H1 (cell line): ENCODE results near the gene UNC13C. TPM values are rescaled to one million over a fixed set of nuclear protein-coding genes. Genes with fewer than 3 reads are reported as not detected.

ENCODE experiments used
- CTCF ChIA-PET: fragments of 300-600 bp; sonication (Branson Sonifier 250); formaldehyde crosslinking; loops from one replicate; lab custom pipeline; 2021; ENCODE audit not compliant: partially characterized antibody; lab: Charles Lee
- POLR2A ChIA-PET: fragments of 300-600 bp; sonication (Branson Sonifier 250); formaldehyde crosslinking; loops from one replicate; lab custom pipeline; 2021; ENCODE audit warnings: inconsistent platforms; ENCODE audit not compliant: partially characterized antibody; lab: Charles Lee
- DNase-seq, 2 experiments: peaks; one replicate each; pipeline versions ENCODE4 v3.0.0 to v3.0.0-alpha.2; 2010 to 2022; ENCODE audit warnings: low spot score in 2 of 2, low read depth in 1 of 2, mixed read lengths in 1 of 2
- FAIRE-seq: peaks from 2 replicates; lab custom pipeline; 2011; peaks lifted over from hg19 to GRCh38; lab: Jason Lieb, UNC
- H2AFZ ChIP-seq: 2 replicates; pipeline ENCODE4 v1.8.1; 2012; ENCODE audit warnings: low read length, inconsistent platforms
- H2AK5ac ChIP-seq: 2 replicates; pipeline ENCODE4 v1.6.1; 2013; ENCODE audit warnings: low read depth, low read length
- H2BK120ac ChIP-seq: replicated peaks from 2 replicates; pipeline ENCODE3; 2013; ENCODE audit warnings: low read depth, low read length, inconsistent platforms
- H2BK12ac ChIP-seq: 2 replicates; pipeline ENCODE4 v1.6.1; 2013; ENCODE audit warnings: low read depth, low read length
- H2BK15ac ChIP-seq: 2 replicates; pipeline ENCODE4 v1.6.1; 2013; ENCODE audit warnings: low read length
- H2BK20ac ChIP-seq: 2 replicates; pipeline ENCODE4 v1.6.1; 2013; ENCODE audit warnings: low read length
- H2BK5ac ChIP-seq: 2 replicates; pipeline ENCODE4 v1.6.1; 2013; ENCODE audit warnings: low read depth, low read length
- H3K14ac ChIP-seq: 2 replicates; pipeline ENCODE4 v1.6.1; 2013; ENCODE audit warnings: inconsistent platforms; ENCODE audit not compliant: insufficient read length
- H3K18ac ChIP-seq: 2 replicates; pipeline ENCODE4 v1.6.1; 2013; ENCODE audit warnings: low read length; ENCODE audit errors: extremely low read depth
- H3K23ac ChIP-seq: 2 replicates; pipeline ENCODE4 v1.6.1; 2013; ENCODE audit warnings: inconsistent platforms; ENCODE audit not compliant: insufficient read length
- H3K23me2 ChIP-seq: 2 replicates; pipeline ENCODE4 v1.6.1; 2013; ENCODE audit warnings: low read depth, low read length
- H3K27ac ChIP-seq: 2 replicates; pipeline ENCODE4 v1.6.1; 2011; ENCODE audit warnings: low read depth, low read length, inconsistent platforms
- H3K27me3 ChIP-seq, 4 experiments: replicated peaks in 1 of 4; 1 replicate in 1 of 4; 2 replicates in 3 of 4; pipeline versions ENCODE4 v1.6.1 to v1.8.1; 2011 to 2013; ENCODE audit warnings: low read length in 3 of 4, mild to moderate bottlenecking in 3 of 4, inconsistent platforms in 2 of 4, mixed read lengths in 2 of 4, moderate library complexity in 1 of 4; ENCODE audit not compliant: control insufficient read depth in 3 of 4, insufficient read depth in 3 of 4; ENCODE audit errors: extremely low read depth in 1 of 4
- H3K36me3 ChIP-seq, 4 experiments: 2 replicates each; pipeline versions ENCODE4 v1.6.1 to v1.8.1; 2011 to 2013; ENCODE audit warnings: mild to moderate bottlenecking in 4 of 4, low read length in 3 of 4, moderate library complexity in 2 of 4, control low read depth in 1 of 4, inconsistent platforms in 1 of 4; ENCODE audit not compliant: insufficient read depth in 4 of 4, control insufficient read depth in 2 of 4
- H3K4ac ChIP-seq: replicated peaks from 2 replicates; pipeline ENCODE3; 2013; ENCODE audit warnings: low read length, low read depth, mixed read lengths, inconsistent platforms; ENCODE audit not compliant: insufficient read length
- H3K4me1 ChIP-seq, 4 experiments: replicated peaks in 1 of 4; 1 replicate in 1 of 4; 2 replicates in 3 of 4; pipeline versions ENCODE4 v1.6.1 to v1.8.1; 2011 to 2013; ENCODE audit warnings: low read length in 3 of 4, inconsistent platforms in 2 of 4, mixed read lengths in 1 of 4; ENCODE audit not compliant: insufficient read depth in 4 of 4, control insufficient read depth in 3 of 4
- H3K4me2 ChIP-seq, 2 experiments: 2 replicates each; pipeline versions ENCODE4 v1.6.1 to v1.8.1; 2011 to 2013; ENCODE audit warnings: low read depth in 2 of 2, low read length in 2 of 2, control low read depth in 1 of 2, inconsistent platforms in 1 of 2, mild to moderate bottlenecking in 1 of 2; ENCODE audit not compliant: insufficient read depth in 1 of 2
- H3K4me3 ChIP-seq, 4 experiments: fragments of 200-600, 300-600 bp in 1 of 4; sonication (generic), shearing (Covaris generic), sonication (Bioruptor Twin) in 1 of 4; 2 replicates each; pipeline versions ENCODE4 v1.5.1 to v1.8.1; 2011 to 2016; ENCODE audit warnings: low read length in 4 of 4, low read depth in 3 of 4, control low read depth in 2 of 4, inconsistent platforms in 2 of 4, mild to moderate bottlenecking in 2 of 4, mixed read lengths in 1 of 4, moderate library complexity in 1 of 4; ENCODE audit not compliant: insufficient read depth in 2 of 4; ENCODE audit errors: extremely low read depth in 1 of 4
- H3K56ac ChIP-seq: replicated peaks from 2 replicates; pipeline ENCODE3; 2013; ENCODE audit warnings: low read depth, mild to moderate bottlenecking, mixed read lengths, low read length, inconsistent platforms; ENCODE audit not compliant: insufficient read length
- H3K79me1 ChIP-seq: 2 replicates; pipeline ENCODE4 v1.6.1; 2013; ENCODE audit warnings: low read depth, low read length, control low read depth
- H3K79me2 ChIP-seq, 2 experiments: 2 replicates each; pipeline versions ENCODE4 v1.6.1 to v1.8.1; 2012 to 2013; ENCODE audit warnings: low read length in 2 of 2, mild to moderate bottlenecking in 2 of 2, inconsistent platforms in 1 of 2; ENCODE audit not compliant: insufficient read depth in 2 of 2, control insufficient read depth in 1 of 2
- H3K9ac ChIP-seq, 4 experiments: replicated peaks in 1 of 4; 1 replicate in 1 of 4; 2 replicates in 3 of 4; pipeline versions ENCODE4 v1.6.1 to v1.8.1; 2011 to 2013; ENCODE audit warnings: low read depth in 3 of 4, low read length in 3 of 4, control low read depth in 2 of 4, mild to moderate bottlenecking in 2 of 4, moderate library complexity in 2 of 4, inconsistent platforms in 1 of 4; ENCODE audit errors: extremely low read depth in 1 of 4
- H3K9me3 ChIP-seq, 2 experiments: 2 replicates each; pipeline versions ENCODE4 v1.6.1 to v1.8.1; 2012 to 2013; ENCODE audit warnings: mild to moderate bottlenecking in 2 of 2, moderate library complexity in 2 of 2, control low read depth in 1 of 2, inconsistent platforms in 1 of 2, low read depth in 1 of 2, low read length in 1 of 2, mixed read lengths in 1 of 2; ENCODE audit not compliant: insufficient read depth in 2 of 2
- H4K20me1 ChIP-seq, 2 experiments: replicated peaks in 1 of 2; 2 replicates each; pipeline versions ENCODE3 to v1.8.1; 2011 to 2013; ENCODE audit warnings: inconsistent platforms in 2 of 2, low read length in 2 of 2, mild to moderate bottlenecking in 1 of 2; ENCODE audit not compliant: insufficient read depth in 2 of 2, control insufficient read depth in 1 of 2
- H4K5ac ChIP-seq: 2 replicates; pipeline ENCODE4 v1.6.1; 2013; ENCODE audit warnings: low read length, low read depth, mixed read lengths, inconsistent platforms; ENCODE audit not compliant: insufficient read length
- H4K8ac ChIP-seq: 2 replicates; pipeline ENCODE4 v1.8.0; 2013; ENCODE audit warnings: mild to moderate bottlenecking, moderate library complexity, low read length, inconsistent platforms; ENCODE audit not compliant: insufficient read depth; ENCODE audit errors: extremely low read depth
- H4K91ac ChIP-seq: replicated peaks from 2 replicates; pipeline ENCODE3; 2013; ENCODE audit warnings: low read length, mixed read lengths, inconsistent platforms; ENCODE audit not compliant: insufficient read length
- BRCA1 ChIP-seq: IDR thresholded peaks from 2 replicates; pipeline ENCODE4 v1.6.1; 2012; ENCODE audit warnings: low read depth, low read length, improper control_type of control experiment
- CEBPB ChIP-seq: IDR thresholded peaks from 2 replicates; pipeline ENCODE4 v1.6.1; 2012; ENCODE audit warnings: low read depth, low read length
- CHD1 ChIP-seq: IDR thresholded peaks from 2 replicates; pipeline ENCODE4 v1.6.1; 2012; ENCODE audit warnings: low read depth, low read length, improper control_type of control experiment
- EGR1 ChIP-seq: IDR thresholded peaks from 2 replicates; pipeline ENCODE4 v1.6.1; 2011; ENCODE audit warnings: low read depth, low read length, borderline replicate concordance
- HDAC2 ChIP-seq, 2 experiments: fragments of 300-600 bp in 1 of 2; sonication (generic) in 1 of 2; IDR thresholded peaks; 2 replicates each; pipeline ENCODE4 v1.6.1; 2011 to 2012; ENCODE audit warnings: low read depth in 2 of 2, low read length in 2 of 2, mild to moderate bottlenecking in 2 of 2, moderate library complexity in 2 of 2, borderline replicate concordance in 1 of 2, inconsistent platforms in 1 of 2
- MAFK ChIP-seq: IDR thresholded peaks from 2 replicates; pipeline ENCODE4 v1.6.1; 2012; ENCODE audit warnings: low read depth, mild to moderate bottlenecking, improper control_type of control experiment, low read length
- NRF1 ChIP-seq: IDR thresholded peaks from 2 replicates; pipeline ENCODE4 v1.6.1; 2011; ENCODE audit warnings: mild to moderate bottlenecking, low read depth, low read length, improper control_type of control experiment
- PHF8 ChIP-seq: fragments of 200-600 bp; sonication (generic); conservative IDR thresholded peaks from 2 replicates; pipeline ENCODE4 v1.7.1; 2012; ENCODE audit warnings: low read depth, mild to moderate bottlenecking, inconsistent platforms, low read length, moderate library complexity
- POLR2A ChIP-seq, 2 experiments: IDR thresholded peaks; 1 replicate in 1 of 2; 2 replicates in 1 of 2; pipeline ENCODE4 v1.6.1; 2011; ENCODE audit warnings: low read depth in 2 of 2, low read length in 2 of 2, mild to moderate bottlenecking in 2 of 2; ENCODE audit errors: control extremely low read depth in 1 of 2
- RAD21 ChIP-seq, 2 experiments: IDR thresholded peaks in 1 of 2; conservative IDR thresholded peaks in 1 of 2; 2 replicates each; pipeline ENCODE4 v1.6.1; 2011; ENCODE audit warnings: low read depth in 2 of 2, low read length in 2 of 2, improper control_type of control experiment in 1 of 2, inconsistent platforms in 1 of 2, mild to moderate bottlenecking in 1 of 2, moderate library complexity in 1 of 2
- SAP30 ChIP-seq: fragments of 300-600 bp; sonication (generic); IDR thresholded peaks from 2 replicates; pipeline ENCODE4 v1.7.1; 2012; ENCODE audit warnings: low read length, moderate library complexity, mild to moderate bottlenecking, inconsistent platforms; ENCODE audit not compliant: insufficient read depth, insufficient replicate concordance
- SIRT6 ChIP-seq: IDR thresholded peaks from one replicate; pipeline ENCODE4 v1.7.1; 2012; ENCODE audit warnings: low read length, inconsistent platforms
- SP2 ChIP-seq: IDR thresholded peaks from 2 replicates; pipeline ENCODE4 v1.6.1; 2012; ENCODE audit warnings: mild to moderate bottlenecking, low read length, inconsistent platforms
- SUZ12 ChIP-seq: fragments of 200-600 bp; sonication (generic); IDR thresholded peaks from 2 replicates; pipeline ENCODE4 v1.6.1; 2012; ENCODE audit warnings: mild to moderate bottlenecking, inconsistent platforms, low read length, moderate library complexity, mixed read lengths
- TBP ChIP-seq: IDR thresholded peaks from 2 replicates; pipeline ENCODE4 v1.6.1; 2011; ENCODE audit warnings: low read depth, low read length, improper control_type of control experiment
- TCF12 ChIP-seq: IDR thresholded peaks from 2 replicates; pipeline ENCODE4 v1.6.1; 2011; ENCODE audit warnings: low read depth, mild to moderate bottlenecking, low read length
- WGBS, 2 experiments: shearing (Covaris generic) in 1 of 2; methylation state at CpG; one replicate each; pipeline versions ENCODE4 v1.1.6 to v1.1.7; 2013 to 2015; ENCODE audit warnings: low lambda C conversion rate in 2 of 2, mixed read lengths in 2 of 2, inconsistent platforms in 1 of 2, low coverage in 1 of 2, missing lambda C conversion rate in 1 of 2; ENCODE audit not compliant: insufficient replicate concordance in 2 of 2, insufficient coverage in 1 of 2, insufficient read length in 1 of 2; ENCODE audit errors: extremely low coverage in 1 of 2, missing lambda C conversion rate in 1 of 2; 5-methylcytosine and 5-hydroxymethylcytosine counted together
- polyA plus RNA-seq, 7 experiments: library from polyadenylated mRNA; depleted of rRNA in 3 of 7; stranded (reverse) in 5 of 7; unstranded in 2 of 7; fragments of >200 nt in 5 of 7; fragments of 200-250 nt in 2 of 7; gene quantifications; 1 replicate in 5 of 7; 2 replicates in 1 of 7; 4 replicates in 1 of 7; pipeline versions ENCODE4 v1.2.1 to v1.2.3, GENCODE V29; 2011 to 2013; ENCODE audit warnings: missing spikeins in 2 of 7, mixed read lengths in 2 of 7
- total RNA-seq: library from RNA; stranded (reverse); fragmentation: NEBNext Ultra II Directional; extraction: Animal tissue kit (Norgen Biotek cat#: 25700); gene quantifications from 2 replicates; pipeline ENCODE4 v1.2.1, GENCODE V29; 2021

Gene UNC13C
- total and polyA plus RNA-seq, 2 of the 8 experiments (the other 6 are each of a cell fraction or from before 2014, with no cell fraction given) = 0.02 to 0.13 TPM

GRCh38 chr15:54605556-54605955 lies 627.3 kb downstream of the UNC13C start:
- Histone ChIP-seq H4K91ac (no peak overlapping the region), H3K9me3 (peaks cover 0 to 21% of the 10 kb centered on the region in 2 experiments; a peak in 2 of 4 replicates), H3K4ac (no peak overlapping the region), H3K27ac (no peak overlapping the region), H2BK20ac (no peak overlapping the region), H2AK5ac (no peak overlapping the region), H3K36me3 (no peaks in the 10 kb centered on the region), H3K9ac (no peak overlapping the region), H3K56ac (no peak overlapping the region), H3K4me3 (no peak overlapping the region), H2BK12ac (no peak overlapping the region), H3K23me2 (no peaks in the 10 kb centered on the region), H3K4me1 (no peaks in the 10 kb centered on the region), H3K4me2 (no peak overlapping the region), H3K79me2 (no peaks in the 10 kb centered on the region), H3K14ac (no peak overlapping the region), H4K8ac (no peak overlapping the region), H4K20me1 (no peaks in the 10 kb centered on the region), H2BK15ac (no peak overlapping the region), H2AFZ (no peak overlapping the region), H3K23ac (no peak overlapping the region), H2BK5ac (no peak overlapping the region), H3K79me1 (no peaks in the 10 kb centered on the region), H2BK120ac (no peak overlapping the region), H3K18ac (no peak overlapping the region), H4K5ac (no peak overlapping the region), H3K27me3 (peaks cover 0 to 2% (median 0%) of the 10 kb centered on the region in 4 experiments; a peak in 1 of 7 replicates)
- ChIA-PET CTCF (no interaction called here), POLR2A (no interaction called here)
- 90% methylated on average over 4 of the region's 4 CpGs; no CpG with 5 or more reads in 1 of the 2 experiments for WGBS, 2 experiments
- DNase-seq = no peak
- FAIRE-seq = no peak
- TF ChIP-seq SUZ12 (no peak), HDAC2 (IDR thresholded peaks at IDR 0.05; ENCODE audit: borderline replicate concordance in 1 of 2, low read depth in 2 of 2, low read length in 2 of 2) (no peak), CHD1 (no peak), SIRT6 (no peak), EGR1 (no peak), RAD21 (IDR thresholded peaks at IDR 0.05 in 1 of 2, conservative IDR thresholded peaks at IDR 0.05 in 1 of 2; ENCODE audit: low read depth in 2 of 2, low read length in 2 of 2) (no peak), TCF12 (no peak), MAFK (no peak), POLR2A (IDR thresholded peaks at IDR 0.05; ENCODE audit: control extremely low read depth in 1 of 2, low read depth in 2 of 2, low read length in 2 of 2) (no peak), TBP (no peak), PHF8 (no peak), NRF1 (no peak), BRCA1 (no peak), SAP30 (no peak), SP2 (no peak), CEBPB (no peak)
